NB4 (cell line): Measurements from ENCODE around the gene C19orf38.

Experiments
- CTCF ChIP-seq: IDR thresholded peaks from one replicate; pipeline ENCODE4 v1.5.1; 2012; ENCODE audit warnings: low read depth, low read length
- POLR2A ChIP-seq: IDR thresholded peaks from 2 replicates; pipeline ENCODE4 v1.6.1; 2011; ENCODE audit warnings: mild to moderate bottlenecking; ENCODE audit not compliant: insufficient read length; ENCODE audit errors: extremely low read depth

GRCh38 chr19:10895363-10895762 is 47.1 kb downstream of the C19orf38 start:
- TF ChIP-seq POLR2A (no peak), CTCF (no peak)
